ENCODE data around the gene COPG1. TPM values are rescaled to one million over a fixed set of nuclear protein-coding genes. Genes with fewer than 3 reads are reported as not detected.

Gene COPG1
- total RNA-seq, 1 experiment from 2014 or later = 225 TPM

- BruUV-seq (replicated peaks) = TSS peak; percentile 98
- TF ChIP-seq CTCF (IDR thresholded peaks at IDR 0.05) (no peak), REST (IDR thresholded peaks at IDR 0.05; ENCODE audit: insufficient read depth in 1 of 2, low read depth in 2 of 2, low read length in 1 of 2) (no peak), TCF7L2 (IDR thresholded peaks at IDR 0.05; ENCODE audit: low read depth, low read length) (no peak), POLR2AphosphoS5 (IDR thresholded peaks at IDR 0.05; ENCODE audit: low read depth, low read length) (no peak), SIN3A (IDR thresholded peaks at IDR 0.05; ENCODE audit: borderline replicate concordance, insufficient read depth, low read depth, low read length) (peak; percentile 75; the same call in 1 of the 2 replicates)
- Histone ChIP-seq H3K4me1 (ENCODE audit: control insufficient read depth, insufficient read depth, low read length) (peaks cover 13% of the 10 kb centered on the region), H3K9me3 (ENCODE audit: control insufficient read depth, insufficient read depth, low read depth, low read length) (no peaks in the 10 kb centered on the region), H3K36me3 (ENCODE audit: control insufficient read depth, insufficient read depth, low read length) (no peaks in the 10 kb centered on the region; the same call in 1 of the 2 replicates), H3K27me3 (ENCODE audit: control insufficient read depth, insufficient read depth, low read length) (no peaks in the 10 kb centered on the region), H3K4me3 (ENCODE audit: low read depth in 2 of 2, low read length in 2 of 2) (peak overlapping the region; percentile 92 to 95), H3K27ac (ENCODE audit: low read length) (peak overlapping the region; percentile 91)
- CTCF ChIA-PET = interaction anchor here (0.6 to 1.4 kb wide), 3 partner anchors 37 to 209 kb away, joined by 3 to 4 read pairs (median 4); no protein-coding TSS in a partner anchor
- ATAC-seq (0 out of 2 replicates have a peak, but pooled peaks have one; percentile 5), DNase-seq (ENCODE audit: low read depth, low spot score) (no peak)
- in situ Hi-C loops (cut with HindIII; ENCODE audit: low pct_unique_long_range_greater_than_20kb, low sequenced_read_pairs) (no loop called here), intact Hi-C loops (cut with micrococcal nuclease; ENCODE audit: unreplicated experiment) (no loop called here)
- POLR2A ChIA-PET = interaction anchor here (0.6 to 1.1 kb wide), 4 partner anchors 13 to 574 kb away, joined by 3 to 4 read pairs (median 4); partner anchors contain the start of genes CFAP92 and COPG1
Measured at GRCh38 chr3:129315223-129315997, 66.0 kb downstream of the COPG1 start.

- no peak overlapping the region; the same call in 1 of the 2 replicates for H3K27ac ChIP-seq (ENCODE audit: low read length)
Measured at GRCh38 chr3:129315998-129316247, 66.5 kb downstream of the COPG1 start.

More at GRCh38 chr3:129315998-129316247, 66.5 kb downstream of the COPG1 start:
- H3K4me1 ChIP-seq (ENCODE audit: control insufficient read depth, insufficient read depth, low read length) = peaks cover 13% of the 10 kb centered on the region
- no peaks in the 10 kb centered on the region for H3K9me3 ChIP-seq (ENCODE audit: control insufficient read depth, insufficient read depth, low read depth, low read length)
- no peaks in the 10 kb centered on the region; the same call in 1 of the 2 replicates for H3K36me3 ChIP-seq (ENCODE audit: control insufficient read depth, insufficient read depth, low read length)
- POLR2A ChIA-PET = interaction anchor here (0.6 to 1.1 kb wide), 6 partner anchors 12 to 574 kb away, joined by 3 to 4 read pairs (median 4); partner anchors contain the start of genes CFAP92 and COPG1
- intact Hi-C loops (cut with micrococcal nuclease; ENCODE audit: unreplicated experiment) (no loop called here), in situ Hi-C loops (cut with HindIII; ENCODE audit: low pct_unique_long_range_greater_than_20kb, low sequenced_read_pairs) (no loop called here)
- H3K27me3 ChIP-seq (ENCODE audit: control insufficient read depth, insufficient read depth, low read length) = no peaks in the 10 kb centered on the region
- peak overlapping the region; percentile 79 to 92 for H3K4me3 ChIP-seq (ENCODE audit: low read depth in 2 of 2, low read length in 2 of 2)
- BruUV-seq (replicated peaks) = no TSS peak
- CTCF ChIA-PET = interaction anchor here (0.6 to 1.4 kb wide), 3 partner anchors 36 to 210 kb away, joined by 3 to 4 read pairs (median 4); no protein-coding TSS in a partner anchor
- DNase-seq (ENCODE audit: low read depth, low spot score) = no peak
- ATAC-seq = no peak; the same call in 1 of the 2 replicates
- TF ChIP-seq POLR2AphosphoS5 (IDR thresholded peaks at IDR 0.05; ENCODE audit: low read depth, low read length) = 0 out of 2 replicates have a peak, but pooled peaks have one; percentile 100
- TF ChIP-seq SIN3A (IDR thresholded peaks at IDR 0.05; ENCODE audit: borderline replicate concordance, insufficient read depth, low read depth, low read length) = no peak

Measured in Panc1 (cell line).